ENCODE results near the gene BANF2. TPM values are rescaled to one million over a fixed set of nuclear protein-coding genes. Genes with fewer than 3 reads are reported as not detected.

BANF2 gene
- total RNA-seq, 1 experiment from 2014 or later, result not detected

DNA sequence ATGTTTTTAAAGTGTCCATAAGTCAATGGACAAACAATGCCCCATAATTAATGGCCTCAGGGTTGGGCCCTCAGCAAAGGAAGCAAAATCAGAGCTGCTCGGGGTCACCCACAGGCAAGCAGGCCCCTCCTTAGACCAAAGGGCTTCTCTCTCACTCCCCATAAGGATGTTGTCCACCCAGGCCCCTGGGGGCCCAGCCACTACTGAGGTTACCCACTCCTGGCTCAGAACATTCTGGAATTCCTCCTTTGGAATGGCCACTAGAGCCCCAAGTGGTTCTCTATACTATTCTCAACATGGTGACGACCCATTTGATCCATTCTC lies 50.9 kb downstream of the BANF2 start:
- no peak overlapping the region for H3K4me2 ChIP-seq (ENCODE audit: low read length)
- CTCF ChIA-PET, result no interaction called here

DNA sequence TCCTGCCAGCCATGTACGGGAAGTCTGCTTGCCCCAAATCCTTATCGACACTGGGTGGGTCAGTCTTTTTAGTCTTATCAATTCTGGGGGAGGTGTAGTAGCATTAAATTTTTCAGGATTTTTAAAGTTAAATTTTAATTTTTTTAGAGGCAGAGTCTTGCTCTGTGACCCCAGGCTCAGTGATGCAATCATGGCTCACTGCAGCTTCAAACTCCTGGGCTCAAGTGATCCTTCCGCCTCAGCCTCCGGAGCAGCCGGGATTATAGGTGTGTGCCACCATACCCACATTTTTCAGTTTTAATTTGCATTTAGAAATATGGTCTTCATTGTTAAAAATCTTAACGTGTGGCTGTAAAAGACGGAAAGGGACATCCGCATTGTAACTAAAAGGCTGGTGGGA lies 51.9 kb downstream of the BANF2 start:
- Histone ChIP-seq H3K79me2 (ENCODE audit: insufficient read depth, low read length) (no peaks in the 10 kb centered on the region), H3K4me1 (ENCODE audit: control insufficient read depth in 1 of 2, insufficient read depth in 2 of 2, low read length in 2 of 2) (peaks cover 8 to 18% of the 10 kb centered on the region in 2 experiments; a peak in 3 of 4 replicates), H2AFZ (ENCODE audit: low read depth, low read length, poor library complexity, severe bottlenecking) (no peak overlapping the region), H3K9ac (ENCODE audit: low read length) (no peak overlapping the region), H3K4me2 (ENCODE audit: low read length) (no peak overlapping the region), H3K27me3 (ENCODE audit: insufficient read depth, low read length) (no peaks in the 10 kb centered on the region), H3K27ac (ENCODE audit: low read depth, low read length) (no peak overlapping the region), H3K4me3 (replicated peaks in 1 of 2; ENCODE audit: low read depth in 1 of 2, low read length in 2 of 2) (no peak overlapping the region), H4K20me1 (ENCODE audit: insufficient read depth) (no peaks in the 10 kb centered on the region), H3K36me3 (ENCODE audit: control insufficient read depth in 1 of 2, insufficient read depth in 2 of 2, low read length in 2 of 2) (no peaks in the 10 kb centered on the region), H3K9me3 (ENCODE audit: control insufficient read depth in 1 of 2, insufficient read depth in 1 of 2, low read depth in 1 of 2, low read length in 2 of 2) (no peaks in the 10 kb centered on the region), H3K9me2 (ENCODE audit: insufficient read depth) (no peaks in the 10 kb centered on the region)
- RAD21 ChIA-PET (ENCODE audit: low non-redundant PET in 1 of 2, low total read pairs in 2 of 2, uncharacterized antibody in 2 of 2, unreplicated experiment in 2 of 2), result no interaction called here
- POLR2A ChIA-PET, result no interaction called here
- TF ChIP-seq RAD21 (IDR thresholded peaks at IDR 0.05; ENCODE audit: low read depth) (no peak), EGR1 (IDR thresholded peaks at IDR 0.05; ENCODE audit: low read depth) (no peak), SIN3A (IDR thresholded peaks at IDR 0.05; ENCODE audit: low read depth) (no peak)
- no peak for ATAC-seq
- BruUV-seq (replicated peaks), result no TSS peak
- CTCF ChIA-PET, result no interaction called here
- no peak for DNase-seq (ENCODE audit: low read depth, low spot score)
- intact Hi-C loops (cut with micrococcal nuclease), result no loop called here

More for the DNA sequence above, 50.9 kb downstream of the BANF2 start:
- Histone ChIP-seq H3K4me3 (replicated peaks in 1 of 2; ENCODE audit: low read depth in 1 of 2, low read length in 2 of 2) (no peak overlapping the region), H3K9me3 (ENCODE audit: control insufficient read depth in 1 of 2, insufficient read depth in 1 of 2, low read depth in 1 of 2, low read length in 2 of 2) (no peaks in the 10 kb centered on the region), H3K4me1 (ENCODE audit: control insufficient read depth in 1 of 2, insufficient read depth in 2 of 2, low read length in 2 of 2) (peaks cover 8 to 19% of the 10 kb centered on the region in 2 experiments; a peak in 3 of 4 replicates), H3K27me3 (ENCODE audit: insufficient read depth, low read length) (no peaks in the 10 kb centered on the region), H3K9ac (ENCODE audit: low read length) (no peak overlapping the region), H3K36me3 (ENCODE audit: control insufficient read depth in 1 of 2, insufficient read depth in 2 of 2, low read length in 2 of 2) (no peaks in the 10 kb centered on the region), H4K20me1 (ENCODE audit: insufficient read depth) (no peaks in the 10 kb centered on the region), H2AFZ (ENCODE audit: low read depth, low read length, poor library complexity, severe bottlenecking) (no peak overlapping the region), H3K27ac (ENCODE audit: low read depth, low read length) (no peak overlapping the region), H3K9me2 (ENCODE audit: insufficient read depth) (no peaks in the 10 kb centered on the region), H3K79me2 (ENCODE audit: insufficient read depth, low read length) (no peaks in the 10 kb centered on the region)
- DNase-seq (ENCODE audit: low read depth, low spot score) (no peak), ATAC-seq (no peak)
- intact Hi-C loops (cut with micrococcal nuclease), result no loop called here
- no peak for TF ChIP-seq YY1 (IDR thresholded peaks at IDR 0.05; ENCODE audit: extremely low read depth, insufficient replicate concordance, low read depth, low read length)
- POLR2A ChIA-PET, result no interaction called here
- no TSS peak for BruUV-seq (replicated peaks)
- RAD21 ChIA-PET (ENCODE audit: low non-redundant PET in 1 of 2, low total read pairs in 2 of 2, uncharacterized antibody in 2 of 2, unreplicated experiment in 2 of 2), result no interaction called here

DNA sequence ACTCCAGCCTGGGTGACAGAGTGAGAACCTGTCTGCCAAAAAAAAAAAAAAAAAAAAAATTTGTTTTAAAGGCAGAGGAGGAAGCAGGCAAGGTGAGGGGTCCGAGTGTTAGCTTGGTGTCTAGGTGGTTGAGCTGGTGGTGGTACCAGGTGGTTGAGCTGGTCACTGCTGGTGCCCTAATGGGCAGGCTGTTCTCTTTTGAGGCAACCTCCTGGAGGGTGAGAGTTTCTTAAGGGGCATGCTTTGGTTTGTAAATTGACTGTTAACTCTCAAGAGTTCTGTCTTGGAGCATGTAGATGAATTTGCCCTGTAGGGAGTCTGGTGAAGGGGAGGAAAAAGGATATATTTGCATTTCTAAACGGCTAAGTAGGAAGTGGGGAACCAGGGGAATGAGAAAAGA lies 52.7 kb downstream of the BANF2 start:
- no peaks in the 10 kb centered on the region for H3K9me3 ChIP-seq (ENCODE audit: control insufficient read depth in 1 of 2, insufficient read depth in 1 of 2, low read depth in 1 of 2, low read length in 2 of 2)
- ChIA-PET POLR2A (no interaction called here), RAD21 (ENCODE audit: low non-redundant PET in 1 of 2, low total read pairs in 2 of 2, uncharacterized antibody in 2 of 2, unreplicated experiment in 2 of 2) (no interaction called here), CTCF (no interaction called here)
- H3K27me3 ChIP-seq (ENCODE audit: insufficient read depth, low read length), result no peaks in the 10 kb centered on the region
- H2AFZ ChIP-seq (ENCODE audit: low read depth, low read length, poor library complexity, severe bottlenecking), result no peak overlapping the region
- no peak overlapping the region for H3K27ac ChIP-seq (ENCODE audit: low read depth, low read length)
- no peak overlapping the region for H3K9ac ChIP-seq (ENCODE audit: low read length)
- intact Hi-C loops (cut with micrococcal nuclease), result no loop called here
- no peaks in the 10 kb centered on the region for H4K20me1 ChIP-seq (ENCODE audit: insufficient read depth)
- H3K79me2 ChIP-seq (ENCODE audit: insufficient read depth, low read length), result no peaks in the 10 kb centered on the region
- H3K9me2 ChIP-seq (ENCODE audit: insufficient read depth), result no peaks in the 10 kb centered on the region
- no TSS peak for BruUV-seq (replicated peaks)
- H3K4me3 ChIP-seq (replicated peaks in 1 of 2; ENCODE audit: low read depth in 1 of 2, low read length in 2 of 2), result no peak overlapping the region
- no peak for DNase-seq (ENCODE audit: low read depth, low spot score)
- H3K36me3 ChIP-seq (ENCODE audit: control insufficient read depth in 1 of 2, insufficient read depth in 2 of 2, low read length in 2 of 2), result no peaks in the 10 kb centered on the region
- H3K4me1 ChIP-seq (ENCODE audit: control insufficient read depth in 1 of 2, insufficient read depth in 2 of 2, low read length in 2 of 2), result peaks cover 4 to 10% of the 10 kb centered on the region in 2 experiments; a peak in 3 of 4 replicates
- H3K4me2 ChIP-seq (ENCODE audit: low read length), result no peak overlapping the region
- ATAC-seq, result no peak
- TF ChIP-seq POLR2AphosphoS5 (IDR thresholded peaks at IDR 0.05; ENCODE audit: low read depth, low read length) (no peak), ZBTB33 (IDR thresholded peaks at IDR 0.05; ENCODE audit: extremely low read depth, insufficient replicate concordance, low read length) (no peak), CTCF (IDR thresholded peaks at IDR 0.05 in 2 of 3, conservative IDR thresholded peaks at IDR 0.05 in 1 of 3; ENCODE audit: borderline replicate concordance in 1 of 3, insufficient read depth in 1 of 3, low read depth in 2 of 3, low read length in 2 of 3) (no peak), ZNF274 (IDR thresholded peaks at IDR 0.05; ENCODE audit: low read depth, low read length) (no peak), FOSL1 (IDR thresholded peaks at IDR 0.05; ENCODE audit: low read depth) (no peak), CBX3 (IDR thresholded peaks at IDR 0.05; ENCODE audit: low read depth) (no peak), TCF7L2 (IDR thresholded peaks at IDR 0.05; ENCODE audit: borderline replicate concordance, extremely low read depth, insufficient read depth, insufficient read length) (no peak)

All from HCT116 (cell line).